ENCODE data around the gene SMC1A. TPM values are rescaled to one million over a fixed set of nuclear protein-coding genes. Genes with fewer than 3 reads are reported as not detected.
"Not testable (repeated sequence)": the region's sequence is repeated elsewhere in the genome, so short reads cannot be mapped to it uniquely, and the experiment has no call there.

The SMC1A gene
- total RNA-seq, 1 donor from 2014 or later = 56.7 TPM

GRCh38 chrX:53373307-53373706, 49.1 kb downstream of the SMC1A start:
- Mint-ChIP-seq H3K27me3 (ENCODE audit: unreplicated experiment) (no peaks in the 10 kb centered on the region), H3K36me3 (ENCODE audit: unreplicated experiment) (no peaks in the 10 kb centered on the region)
- TF ChIP-seq CTCF (IDR thresholded peaks at IDR 0.05) = no peak

GRCh38 chrX:53366454-53366853, 56.0 kb downstream of the SMC1A start:
- not testable (repeated sequence) for H3K27ac Mint-ChIP-seq (ENCODE audit: unreplicated experiment); H3K4me3 Mint-ChIP-seq (ENCODE audit: unreplicated experiment); H3K4me1 Mint-ChIP-seq (ENCODE audit: unreplicated experiment); DNase-seq (ENCODE audit: extremely low spot score, unreplicated experiment); H3K27me3 Mint-ChIP-seq (ENCODE audit: unreplicated experiment); H3K36me3 Mint-ChIP-seq (ENCODE audit: unreplicated experiment)
- peaks cover 13% of the 10 kb centered on the region for H3K9me3 Mint-ChIP-seq (ENCODE audit: unreplicated experiment)

More at GRCh38 chrX:53373307-53373706, 49.1 kb downstream of the SMC1A start:
- Mint-ChIP-seq H3K4me3 (ENCODE audit: unreplicated experiment) (no peak overlapping the region), H3K9me3 (ENCODE audit: unreplicated experiment) (peaks cover 18% of the 10 kb centered on the region), H3K27ac (ENCODE audit: unreplicated experiment) (no peak overlapping the region), H3K4me1 (ENCODE audit: unreplicated experiment) (no peaks in the 10 kb centered on the region)
- DNase-seq (ENCODE audit: extremely low spot score, unreplicated experiment) = no peak

GRCh38 chrX:53362449-53362848, 60.0 kb downstream of the SMC1A start:
- no peaks in the 10 kb centered on the region for H3K9me3 Mint-ChIP-seq (ENCODE audit: unreplicated experiment)
- no peaks in the 10 kb centered on the region for H3K27me3 Mint-ChIP-seq (ENCODE audit: unreplicated experiment)
- H3K4me3 Mint-ChIP-seq (ENCODE audit: unreplicated experiment) = no peak overlapping the region
- TF ChIP-seq CTCF (IDR thresholded peaks at IDR 0.05) = no peak
- H3K27ac Mint-ChIP-seq (ENCODE audit: unreplicated experiment) = no peak overlapping the region
- no peaks in the 10 kb centered on the region for H3K4me1 Mint-ChIP-seq (ENCODE audit: unreplicated experiment)
- no peaks in the 10 kb centered on the region for H3K36me3 Mint-ChIP-seq (ENCODE audit: unreplicated experiment)
- no peak for DNase-seq (ENCODE audit: extremely low spot score, unreplicated experiment)

GRCh38 chrX:53357799-53358530, 64.5 kb downstream of the SMC1A start:
- TF ChIP-seq CTCF (IDR thresholded peaks at IDR 0.05) = no peak
- Mint-ChIP-seq H3K9me3 (ENCODE audit: unreplicated experiment) (no peaks in the 10 kb centered on the region), H3K27ac (ENCODE audit: unreplicated experiment) (no peak overlapping the region)

GRCh38 chrX:53356186-53356585, 66.3 kb downstream of the SMC1A start:
- DNase-seq (ENCODE audit: extremely low spot score, unreplicated experiment) = no peak
- no peak for TF ChIP-seq CTCF (IDR thresholded peaks at IDR 0.05)
- Mint-ChIP-seq H3K27me3 (ENCODE audit: unreplicated experiment) (no peaks in the 10 kb centered on the region), H3K27ac (ENCODE audit: unreplicated experiment) (no peak overlapping the region), H3K4me1 (ENCODE audit: unreplicated experiment) (no peaks in the 10 kb centered on the region), H3K36me3 (ENCODE audit: unreplicated experiment) (no peaks in the 10 kb centered on the region), H3K9me3 (ENCODE audit: unreplicated experiment) (no peaks in the 10 kb centered on the region), H3K4me3 (ENCODE audit: unreplicated experiment) (no peak overlapping the region)

More at GRCh38 chrX:53357799-53358530, 64.5 kb downstream of the SMC1A start:
- H3K36me3 Mint-ChIP-seq (ENCODE audit: unreplicated experiment) = no peaks in the 10 kb centered on the region
- H3K27me3 Mint-ChIP-seq (ENCODE audit: unreplicated experiment) = no peaks in the 10 kb centered on the region
- DNase-seq (ENCODE audit: extremely low spot score, unreplicated experiment) = no peak
- no peaks in the 10 kb centered on the region for H3K4me1 Mint-ChIP-seq (ENCODE audit: unreplicated experiment)
- H3K4me3 Mint-ChIP-seq (ENCODE audit: unreplicated experiment) = no peak overlapping the region
